Activated T-helper 17 cell treated with anti-CD3 and anti-CD28 coated beads, Interleukin-2, amount 50 U/mL, for 72 hours (primary cell): Measurements from ENCODE around the gene SHQ1. TPM values are rescaled to one million over a fixed set of nuclear protein-coding genes. Genes with fewer than 3 reads are reported as not detected.
A peak's percentile ranks its signal among the peaks of the same experiment; 100 is the strongest.

Experiments
- ATAC-seq: fragments of 150-1000 bp; cut with Tn5 transposase; replicated peaks from 2 replicates; pipeline ENCODE4 v1.10.0; 2021; ENCODE audit warnings: mild to moderate bottlenecking, moderate library complexity
- H3K27ac Mint-ChIP-seq: one replicate; pipeline ENCODE4 v1.8.0; 2022; ENCODE audit warnings: mixed read lengths
- H3K27me3 Mint-ChIP-seq: one replicate; pipeline ENCODE4 v1.8.0; 2022; ENCODE audit warnings: mixed read lengths
- H3K36me3 Mint-ChIP-seq: one replicate; pipeline ENCODE4 v1.8.0; 2022; ENCODE audit warnings: low read depth, mild to moderate bottlenecking, mixed read lengths
- H3K4me1 Mint-ChIP-seq: one replicate; pipeline ENCODE4 v1.8.0; 2022; ENCODE audit warnings: mixed read lengths
- H3K4me3 Mint-ChIP-seq: one replicate; pipeline ENCODE4 v1.8.0; 2022; ENCODE audit warnings: mild to moderate bottlenecking, mixed read lengths
- H3K9me3 Mint-ChIP-seq: one replicate; pipeline ENCODE4 v1.8.0; 2022; ENCODE audit warnings: mixed read lengths
- total RNA-seq, 2 donors: library from RNA; stranded (reverse); gene quantifications; one replicate each; pipeline ENCODE4 v1.2.3, GENCODE V29; 2022

The SHQ1 gene
- 10 to 100 TPM; 23.2 to 38.1 TPM for total RNA-seq

GRCh38 chr3:72847751-72848702, at the start of gene SHQ1:
SHQ1 (minus strand) TSS chr3:72848445; CDS start chr3:72848340, 105 bp downstream.
- Mint-ChIP-seq H3K36me3 (peaks cover 18% of the 10 kb centered on the region), H3K27me3 (no peaks in the 10 kb centered on the region), H3K4me1 (peaks cover 45% of the 10 kb centered on the region), H3K27ac (peak within 1 kb of the TSS; percentile 80), H3K4me3 (peak within 1 kb of the TSS; percentile 91), H3K9me3 (no peaks in the 10 kb centered on the region)
- peak; percentile 96 for ATAC-seq

GRCh38 chr3:72897758-72898007, 49.4 kb upstream of the SHQ1 start:
- Mint-ChIP-seq H3K4me1 (no peaks in the 10 kb centered on the region), H3K9me3 (no peaks in the 10 kb centered on the region), H3K27me3 (peaks cover 30% of the 10 kb centered on the region), H3K27ac (no peak overlapping the region), H3K4me3 (no peak overlapping the region), H3K36me3 (no peaks in the 10 kb centered on the region)
- ATAC-seq: no peak

- H3K36me3 Mint-ChIP-seq: no peaks in the 10 kb centered on the region
- no peaks in the 10 kb centered on the region for H3K4me1 Mint-ChIP-seq
- no peaks in the 10 kb centered on the region for H3K9me3 Mint-ChIP-seq
- H3K27ac Mint-ChIP-seq: no peak overlapping the region
- H3K27me3 Mint-ChIP-seq: peaks cover 32% of the 10 kb centered on the region
- H3K4me3 Mint-ChIP-seq: no peak overlapping the region
- ATAC-seq: no peak
Observed at GRCh38 chr3:72896996-72897757, 48.9 kb upstream of the SHQ1 start.

GRCh38 chr3:72894976-72895552, 46.8 kb upstream of the SHQ1 start:
- peaks cover 43% of the 10 kb centered on the region for H3K27me3 Mint-ChIP-seq
- H3K4me1 Mint-ChIP-seq: no peaks in the 10 kb centered on the region
- H3K4me3 Mint-ChIP-seq: no peak overlapping the region
- no peaks in the 10 kb centered on the region for H3K36me3 Mint-ChIP-seq
- H3K9me3 Mint-ChIP-seq: no peaks in the 10 kb centered on the region
- H3K27ac Mint-ChIP-seq: no peak overlapping the region
- no peak for ATAC-seq

GRCh38 chr3:72892870-72893269, 44.6 kb upstream of the SHQ1 start:
- no peak for ATAC-seq
- peaks cover 41% of the 10 kb centered on the region for H3K27me3 Mint-ChIP-seq
- no peaks in the 10 kb centered on the region for H3K4me1 Mint-ChIP-seq
- no peaks in the 10 kb centered on the region for H3K9me3 Mint-ChIP-seq
- H3K27ac Mint-ChIP-seq: no peak overlapping the region
- no peak overlapping the region for H3K4me3 Mint-ChIP-seq
- no peaks in the 10 kb centered on the region for H3K36me3 Mint-ChIP-seq

GRCh38 chr3:72892081-72892775, 44.0 kb upstream of the SHQ1 start:
- no peaks in the 10 kb centered on the region for H3K9me3 Mint-ChIP-seq
- peaks cover 5% of the 10 kb centered on the region for H3K4me1 Mint-ChIP-seq
- ATAC-seq: no peak
- no peak overlapping the region for H3K4me3 Mint-ChIP-seq
- H3K27ac Mint-ChIP-seq: no peak overlapping the region
- H3K27me3 Mint-ChIP-seq: peaks cover 47% of the 10 kb centered on the region
- no peaks in the 10 kb centered on the region for H3K36me3 Mint-ChIP-seq

GRCh38 chr3:72891053-72891855, 43.0 kb upstream of the SHQ1 start:
- Mint-ChIP-seq H3K36me3 (no peaks in the 10 kb centered on the region), H3K27me3 (peaks cover 53% of the 10 kb centered on the region), H3K4me3 (no peak overlapping the region), H3K27ac (no peak overlapping the region), H3K9me3 (no peaks in the 10 kb centered on the region), H3K4me1 (peaks cover 5% of the 10 kb centered on the region)
- no peak for ATAC-seq

GRCh38 chr3:72890166-72890925, 42.1 kb upstream of the SHQ1 start:
- no peak overlapping the region for H3K27ac Mint-ChIP-seq
- no peaks in the 10 kb centered on the region for H3K36me3 Mint-ChIP-seq
- no peaks in the 10 kb centered on the region for H3K9me3 Mint-ChIP-seq
- H3K27me3 Mint-ChIP-seq: peaks cover 57% of the 10 kb centered on the region
- no peak for ATAC-seq
- H3K4me1 Mint-ChIP-seq: peaks cover 5% of the 10 kb centered on the region
- no peak overlapping the region for H3K4me3 Mint-ChIP-seq

- no peak for ATAC-seq
- H3K27ac Mint-ChIP-seq: no peak overlapping the region
- peaks cover 5% of the 10 kb centered on the region for H3K4me1 Mint-ChIP-seq
- H3K9me3 Mint-ChIP-seq: no peaks in the 10 kb centered on the region
- H3K36me3 Mint-ChIP-seq: no peaks in the 10 kb centered on the region
- peak overlapping the region; percentile 6 for H3K4me3 Mint-ChIP-seq
- peaks cover 61% of the 10 kb centered on the region for H3K27me3 Mint-ChIP-seq
Observed at GRCh38 chr3:72889310-72890165, 41.3 kb upstream of the SHQ1 start.

GRCh38 chr3:72888546-72889309, 40.5 kb upstream of the SHQ1 start:
- Mint-ChIP-seq H3K4me3 (peak overlapping the region; percentile 6), H3K27me3 (peaks cover 61% of the 10 kb centered on the region), H3K36me3 (no peaks in the 10 kb centered on the region), H3K27ac (no peak overlapping the region), H3K9me3 (no peaks in the 10 kb centered on the region), H3K4me1 (peaks cover 5% of the 10 kb centered on the region)
- ATAC-seq: no peak

- H3K9me3 Mint-ChIP-seq: peaks cover 3% of the 10 kb centered on the region
- H3K27me3 Mint-ChIP-seq: peaks cover 59% of the 10 kb centered on the region
- peak; percentile 52 for ATAC-seq
- H3K27ac Mint-ChIP-seq: no peak within 1 kb of the TSS
- H3K36me3 Mint-ChIP-seq: no peaks in the 10 kb centered on the region
- peak within 1 kb of the TSS; percentile 67 for H3K4me3 Mint-ChIP-seq
- H3K4me1 Mint-ChIP-seq: peaks cover 5% of the 10 kb centered on the region
Observed at GRCh38 chr3:72887705-72888545, 39.7 kb upstream of the SHQ1 start, which contains the start of gene GXYLT2. GXYLT2 (plus strand) TSS chr3:72888046; CDS start chr3:72888234, 188 bp downstream.
